SK-N-SH treated with all-trans-retinoic acid at 6 μM for 48 hours (cell line): Measurements from ENCODE around the gene HCFC1.

Experiments used
- ATAC-seq: fragments of 200-7000 bp; cut with Tn5 transposase; 3 replicates; pipeline ENCODE4 v1.9.1; 2020; ENCODE audit warnings: mild to moderate bottlenecking, moderate library complexity
- ARNTL ChIP-seq: fragments of 450-650 bp; formaldehyde crosslinking; IDR thresholded peaks from 2 replicates; pipeline ENCODE4 v1.5.0; 2020; ENCODE audit warnings: low read depth, mild to moderate bottlenecking, moderate library complexity, borderline replicate concordance
- BACH2 ChIP-seq: fragments of 250-450 bp; sonication (Bioruptor Pico); IDR thresholded peaks from 2 replicates; pipeline ENCODE4 v1.9.0; 2021; ENCODE audit warnings: mild to moderate bottlenecking, borderline replicate concordance
- CSDC2 ChIP-seq: fragments of 250-450 bp; sonication (Bioruptor Pico); IDR thresholded peaks from 2 replicates; pipeline ENCODE4 v1.5.0; 2020; ENCODE audit warnings: mild to moderate bottlenecking, moderate library complexity
- ESRRG ChIP-seq: fragments of 250-450 bp; sonication (Bioruptor Pico); IDR thresholded peaks from 2 replicates; pipeline ENCODE4 v1.6.1; 2021; ENCODE audit warnings: mild to moderate bottlenecking
- ISL1 ChIP-seq: fragments of 250-450 bp; sonication (Bioruptor Pico); IDR thresholded peaks from 2 replicates; pipeline ENCODE4 v2.1.2; 2022; ENCODE audit warnings: mild to moderate bottlenecking, moderate library complexity
- OSR1 ChIP-seq: fragments of 250-450 bp; sonication (Bioruptor Pico); IDR thresholded peaks from 2 replicates; pipeline ENCODE4 v1.8.0; 2022; ENCODE audit warnings: moderate library complexity, mild to moderate bottlenecking, inconsistent platforms
- PPARA ChIP-seq: fragments of 250-450 bp; sonication (Bioruptor Pico); IDR thresholded peaks from 2 replicates; pipeline ENCODE4 v1.5.0; 2020; ENCODE audit warnings: mild to moderate bottlenecking, borderline replicate concordance
- RARB ChIP-seq: fragments of 250-450 bp; sonication (Bioruptor Pico); IDR thresholded peaks from 2 replicates; pipeline ENCODE4 v1.8.0; 2021; ENCODE audit warnings: mild to moderate bottlenecking, moderate library complexity
- SNAI2 ChIP-seq: fragments of 250-450 bp; sonication (Bioruptor Pico); IDR thresholded peaks from 2 replicates; pipeline ENCODE4 v1.5.0; 2020; ENCODE audit warnings: mild to moderate bottlenecking, moderate library complexity
- TCF4 ChIP-seq: fragments of 250-450 bp; sonication (Bioruptor Pico); IDR thresholded peaks from 2 replicates; pipeline ENCODE4 v1.8.0; 2021; ENCODE audit warnings: mild to moderate bottlenecking, moderate library complexity, borderline replicate concordance
- ZC3H10 ChIP-seq: fragments of 250-450 bp; sonication (Bioruptor Pico); IDR thresholded peaks from 2 replicates; pipeline ENCODE4 v1.5.1; 2021; ENCODE audit warnings: mild to moderate bottlenecking, moderate library complexity
- ZFP3 ChIP-seq: fragments of 250-450 bp; sonication (Bioruptor Pico); IDR thresholded peaks from 2 replicates; pipeline ENCODE4 v1.5.0; 2020; ENCODE audit warnings: mild to moderate bottlenecking, moderate library complexity
- ZFP30 ChIP-seq: fragments of 450-650 bp; formaldehyde crosslinking; IDR thresholded peaks from 2 replicates; pipeline ENCODE4 v1.5.0; 2022; ENCODE audit warnings: mild to moderate bottlenecking, moderate library complexity
- ZNF565 ChIP-seq: fragments of 450-650 bp; formaldehyde crosslinking; conservative IDR thresholded peaks from 2 replicates; pipeline ENCODE4 v1.5.0; 2020; ENCODE audit warnings: low read depth, mild to moderate bottlenecking, moderate library complexity
- TF ChIP-seq, protein P1 (sequence below): fragments of 250-450 bp; sonication (Bioruptor Pico); IDR thresholded peaks from 2 replicates; pipeline ENCODE4 v1.5.0; 2020; ENCODE audit warnings: mild to moderate bottlenecking, moderate library complexity
- TF ChIP-seq, protein P2 (sequence below): fragments of 250-450 bp; sonication (Bioruptor Pico); IDR thresholded peaks from 2 replicates; pipeline ENCODE4 v1.8.0; 2021; ENCODE audit warnings: low read depth, mild to moderate bottlenecking, moderate library complexity, borderline replicate concordance
- TF ChIP-seq, protein P3 (sequence below): fragments of 250-450 bp; sonication (Bioruptor Pico); IDR thresholded peaks from 2 replicates; pipeline ENCODE4 v1.8.0; 2020; ENCODE audit warnings: mild to moderate bottlenecking, moderate library complexity, borderline replicate concordance
- TF ChIP-seq, protein P4 (sequence below): fragments of 250-450 bp; sonication (Bioruptor Pico); IDR thresholded peaks from 2 replicates; pipeline ENCODE4 v1.5.1; 2021; ENCODE audit warnings: mild to moderate bottlenecking, moderate library complexity

HCFC1 gene

DNA sequence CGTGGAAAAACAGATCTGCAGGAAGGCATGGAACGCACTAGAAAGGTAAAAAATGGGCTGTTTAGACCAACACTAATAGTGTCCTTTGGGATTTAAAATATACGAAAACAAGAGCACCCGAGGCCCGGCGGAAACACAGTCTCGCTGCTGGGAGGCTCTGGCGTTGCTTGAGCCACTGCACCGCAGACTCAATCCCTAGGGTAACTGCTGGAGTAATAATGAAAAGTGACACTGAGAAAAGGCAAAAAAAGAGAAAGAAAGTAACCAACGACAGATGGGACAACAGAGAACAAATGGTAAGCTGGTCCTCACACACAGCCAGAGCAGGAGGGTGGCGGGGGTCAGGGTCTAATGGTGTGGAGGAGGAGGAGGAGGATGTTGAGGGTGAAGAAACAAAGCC is 32.7 kb upstream of the HCFC1 start:
- TF ChIP-seq SNAI2 (no peak), PPARA (CRISPR knock-in tag) (no peak), TCF4 (no peak), ZFP30 (no peak), BACH2 (CRISPR knock-in tag) (no peak), ZFP3 (CRISPR knock-in tag) (no peak)
- TF ChIP-seq, protein P1, sequence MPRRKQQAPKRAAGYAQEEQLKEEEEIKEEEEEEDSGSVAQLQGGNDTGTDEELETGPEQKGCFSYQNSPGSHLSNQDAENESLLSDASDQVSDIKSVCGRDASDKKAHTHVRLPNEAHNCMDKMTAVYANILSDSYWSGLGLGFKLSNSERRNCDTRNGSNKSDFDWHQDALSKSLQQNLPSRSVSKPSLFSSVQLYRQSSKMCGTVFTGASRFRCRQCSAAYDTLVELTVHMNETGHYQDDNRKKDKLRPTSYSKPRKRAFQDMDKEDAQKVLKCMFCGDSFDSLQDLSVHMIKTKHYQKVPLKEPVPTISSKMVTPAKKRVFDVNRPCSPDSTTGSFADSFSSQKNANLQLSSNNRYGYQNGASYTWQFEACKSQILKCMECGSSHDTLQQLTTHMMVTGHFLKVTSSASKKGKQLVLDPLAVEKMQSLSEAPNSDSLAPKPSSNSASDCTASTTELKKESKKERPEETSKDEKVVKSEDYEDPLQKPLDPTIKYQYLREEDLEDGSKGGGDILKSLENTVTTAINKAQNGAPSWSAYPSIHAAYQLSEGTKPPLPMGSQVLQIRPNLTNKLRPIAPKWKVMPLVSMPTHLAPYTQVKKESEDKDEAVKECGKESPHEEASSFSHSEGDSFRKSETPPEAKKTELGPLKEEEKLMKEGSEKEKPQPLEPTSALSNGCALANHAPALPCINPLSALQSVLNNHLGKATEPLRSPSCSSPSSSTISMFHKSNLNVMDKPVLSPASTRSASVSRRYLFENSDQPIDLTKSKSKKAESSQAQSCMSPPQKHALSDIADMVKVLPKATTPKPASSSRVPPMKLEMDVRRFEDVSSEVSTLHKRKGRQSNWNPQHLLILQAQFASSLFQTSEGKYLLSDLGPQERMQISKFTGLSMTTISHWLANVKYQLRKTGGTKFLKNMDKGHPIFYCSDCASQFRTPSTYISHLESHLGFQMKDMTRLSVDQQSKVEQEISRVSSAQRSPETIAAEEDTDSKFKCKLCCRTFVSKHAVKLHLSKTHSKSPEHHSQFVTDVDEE (CRISPR knock-in tag) = no peak
- no peak for ATAC-seq

DNA sequence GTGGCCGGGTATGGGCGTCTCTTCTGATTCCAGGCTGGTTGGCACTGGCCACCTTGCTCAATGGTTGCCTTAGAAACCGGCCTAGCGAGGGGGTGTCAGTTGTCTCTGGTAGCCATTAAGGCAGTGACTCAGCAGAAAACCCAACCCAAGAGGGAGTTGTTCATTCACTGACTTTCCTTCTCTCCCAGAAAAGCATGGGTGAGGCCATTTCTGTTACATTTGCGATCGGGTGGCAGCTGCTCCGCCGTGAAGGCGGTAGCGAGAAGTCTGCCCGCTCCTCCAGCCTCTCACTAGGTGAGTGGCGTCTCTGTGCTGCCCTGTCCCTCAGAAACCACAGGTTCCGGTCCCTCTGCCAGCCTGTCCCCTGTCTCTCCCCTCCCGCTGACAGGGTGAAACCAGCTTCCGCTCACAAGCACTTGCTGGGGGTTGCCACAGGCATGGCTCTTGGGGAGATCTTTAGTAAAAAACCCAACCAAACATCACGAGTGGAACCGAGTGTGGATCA is 30.6 kb upstream of the HCFC1 start:
- ATAC-seq = peak; percentile 77

DNA sequence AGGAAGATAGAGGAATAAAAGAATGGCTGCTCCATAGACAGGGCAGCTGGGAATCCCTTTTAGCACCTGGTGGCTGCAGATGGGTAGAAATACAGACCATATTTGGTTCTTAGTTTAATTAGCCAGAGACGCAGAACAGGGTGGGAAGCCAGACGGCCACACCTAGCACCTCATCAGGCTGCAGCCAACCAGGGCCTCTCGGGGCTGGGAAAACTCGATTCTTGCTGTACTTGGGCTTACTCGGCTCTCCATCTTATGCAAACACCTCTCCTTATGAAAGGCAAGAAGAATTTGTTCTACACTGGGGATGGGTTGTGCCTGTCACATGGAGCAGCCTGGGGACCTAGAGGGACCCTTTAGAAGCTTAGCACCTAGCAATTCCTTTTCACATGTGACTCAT is 28.4 kb upstream of the HCFC1 start:
- ATAC-seq = no peak
- TF ChIP-seq ZNF565 (CRISPR knock-in tag) (no peak), ARNTL (CRISPR knock-in tag) (no peak), ISL1 (no peak), CSDC2 (CRISPR knock-in tag) (no peak), ZC3H10 (no peak), ESRRG (CRISPR knock-in tag) (no peak), RARB (CRISPR knock-in tag) (no peak)
- TF ChIP-seq, protein P2, sequence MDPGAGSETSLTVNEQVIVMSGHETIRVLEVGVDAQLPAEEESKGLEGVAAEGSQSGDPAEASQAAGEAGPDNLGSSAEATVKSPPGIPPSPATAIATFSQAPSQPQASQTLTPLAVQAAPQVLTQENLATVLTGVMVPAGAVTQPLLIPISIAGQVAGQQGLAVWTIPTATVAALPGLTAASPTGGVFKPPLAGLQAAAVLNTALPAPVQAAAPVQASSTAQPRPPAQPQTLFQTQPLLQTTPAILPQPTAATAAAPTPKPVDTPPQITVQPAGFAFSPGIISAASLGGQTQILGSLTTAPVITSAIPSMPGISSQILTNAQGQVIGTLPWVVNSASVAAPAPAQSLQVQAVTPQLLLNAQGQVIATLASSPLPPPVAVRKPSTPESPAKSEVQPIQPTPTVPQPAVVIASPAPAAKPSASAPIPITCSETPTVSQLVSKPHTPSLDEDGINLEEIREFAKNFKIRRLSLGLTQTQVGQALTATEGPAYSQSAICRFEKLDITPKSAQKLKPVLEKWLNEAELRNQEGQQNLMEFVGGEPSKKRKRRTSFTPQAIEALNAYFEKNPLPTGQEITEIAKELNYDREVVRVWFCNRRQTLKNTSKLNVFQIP (CRISPR knock-in tag) = no peak
- TF ChIP-seq, protein P3, sequence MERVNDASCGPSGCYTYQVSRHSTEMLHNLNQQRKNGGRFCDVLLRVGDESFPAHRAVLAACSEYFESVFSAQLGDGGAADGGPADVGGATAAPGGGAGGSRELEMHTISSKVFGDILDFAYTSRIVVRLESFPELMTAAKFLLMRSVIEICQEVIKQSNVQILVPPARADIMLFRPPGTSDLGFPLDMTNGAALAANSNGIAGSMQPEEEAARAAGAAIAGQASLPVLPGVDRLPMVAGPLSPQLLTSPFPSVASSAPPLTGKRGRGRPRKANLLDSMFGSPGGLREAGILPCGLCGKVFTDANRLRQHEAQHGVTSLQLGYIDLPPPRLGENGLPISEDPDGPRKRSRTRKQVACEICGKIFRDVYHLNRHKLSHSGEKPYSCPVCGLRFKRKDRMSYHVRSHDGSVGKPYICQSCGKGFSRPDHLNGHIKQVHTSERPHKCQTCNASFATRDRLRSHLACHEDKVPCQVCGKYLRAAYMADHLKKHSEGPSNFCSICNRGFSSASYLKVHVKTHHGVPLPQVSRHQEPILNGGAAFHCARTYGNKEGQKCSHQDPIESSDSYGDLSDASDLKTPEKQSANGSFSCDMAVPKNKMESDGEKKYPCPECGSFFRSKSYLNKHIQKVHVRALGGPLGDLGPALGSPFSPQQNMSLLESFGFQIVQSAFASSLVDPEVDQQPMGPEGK (CRISPR knock-in tag) = no peak
- TF ChIP-seq, protein P1 (CRISPR knock-in tag) = no peak
- TF ChIP-seq, all 23 proteins: peak for 0

More for the DNA sequence above, 30.6 kb upstream of the HCFC1 start:
- TF ChIP-seq BACH2 (CRISPR knock-in tag) (no peak), SNAI2 (0 out of 2 replicates have a peak, but pooled peaks have one; percentile 52), CSDC2 (CRISPR knock-in tag) (0 out of 2 replicates have a peak, but pooled peaks have one; percentile 61)

DNA sequence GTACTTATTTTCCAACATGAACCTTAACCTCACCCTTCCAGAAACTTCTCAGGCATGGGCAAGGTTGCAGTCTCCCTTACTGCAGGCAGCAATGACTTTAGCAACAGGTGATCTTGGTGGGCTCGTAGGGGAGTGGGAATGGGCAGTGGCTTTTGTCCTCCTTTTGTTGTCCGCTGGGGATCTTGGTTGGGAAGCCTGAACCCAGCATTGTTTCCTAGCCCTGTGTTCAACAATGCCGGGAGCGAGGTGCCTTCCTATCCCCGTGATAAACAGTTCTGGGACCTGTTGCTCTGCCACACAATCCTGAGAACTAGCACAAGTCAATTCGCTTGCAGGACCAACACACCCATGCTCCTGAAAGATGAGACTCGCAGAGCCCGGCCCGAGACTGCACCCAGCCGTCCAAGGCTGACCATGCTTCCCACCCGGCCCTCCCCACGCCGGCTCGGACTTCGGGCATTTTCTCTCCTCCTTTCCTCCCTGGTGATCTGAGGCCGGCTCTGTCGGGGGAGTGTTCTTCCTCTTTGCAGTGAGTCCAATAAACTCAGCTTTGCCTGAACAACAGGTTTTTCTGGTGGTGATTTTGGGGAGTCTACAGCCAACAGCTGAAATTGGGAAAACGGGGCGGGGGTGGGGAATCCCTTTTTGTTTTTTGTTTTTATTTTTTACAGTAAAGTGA is 27.9 kb upstream of the HCFC1 start:
- TF ChIP-seq BACH2 (CRISPR knock-in tag) = no peak
- TF ChIP-seq, protein P4, sequence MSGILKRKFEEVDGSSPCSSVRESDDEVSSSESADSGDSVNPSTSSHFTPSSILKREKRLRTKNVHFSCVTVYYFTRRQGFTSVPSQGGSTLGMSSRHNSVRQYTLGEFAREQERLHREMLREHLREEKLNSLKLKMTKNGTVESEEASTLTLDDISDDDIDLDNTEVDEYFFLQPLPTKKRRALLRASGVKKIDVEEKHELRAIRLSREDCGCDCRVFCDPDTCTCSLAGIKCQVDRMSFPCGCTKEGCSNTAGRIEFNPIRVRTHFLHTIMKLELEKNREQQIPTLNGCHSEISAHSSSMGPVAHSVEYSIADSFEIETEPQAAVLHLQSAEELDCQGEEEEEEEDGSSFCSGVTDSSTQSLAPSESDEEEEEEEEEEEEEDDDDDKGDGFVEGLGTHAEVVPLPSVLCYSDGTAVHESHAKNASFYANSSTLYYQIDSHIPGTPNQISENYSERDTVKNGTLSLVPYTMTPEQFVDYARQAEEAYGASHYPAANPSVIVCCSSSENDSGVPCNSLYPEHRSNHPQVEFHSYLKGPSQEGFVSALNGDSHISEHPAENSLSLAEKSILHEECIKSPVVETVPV (CRISPR knock-in tag) = no peak
- no peak for TF ChIP-seq ZNF565 (CRISPR knock-in tag)
- TF ChIP-seq RARB (CRISPR knock-in tag) = no peak
- TF ChIP-seq TCF4 = no peak
- no peak for TF ChIP-seq OSR1 (CRISPR knock-in tag)
- peak; percentile 13; the same call in 1 of the 3 replicates for ATAC-seq
